Left lung (tissue), 10 donors: ENCODE results near the gene SFTPB. TPM values are rescaled to one million over a fixed set of nuclear protein-coding genes. Genes with fewer than 3 reads are reported as not detected.
A peak's percentile ranks its signal among the peaks of the same experiment; 100 is the strongest.

Experiments
- ATAC-seq: fragments of 200-7000 bp; cut with Tn5 transposase; one replicate; pipeline ENCODE4 v1.9.1; 2020; ENCODE audit warnings: moderate library complexity
- DNase-seq, 4 donors: peaks; one replicate each; pipeline ENCODE4 v3.0.0-alpha.2; 2013 to 2020
- H3K27ac ChIP-seq, 2 donors: fragments of 200-600 bp; sonication (generic) in 1 of 2; one replicate each; pipeline versions ENCODE4 v1.5.0 to v1.8.0; 2020 to 2021
- H3K27me3 ChIP-seq, 2 donors: fragments of 200-600 bp; sonication (generic) in 1 of 2; one replicate each; pipeline versions ENCODE4 v1.5.0 to v1.8.0; 2020 to 2021
- H3K36me3 ChIP-seq, 2 donors: fragments of 200-600 bp; sonication (generic) in 1 of 2; one replicate each; pipeline versions ENCODE4 v1.5.0 to v1.8.0; 2020 to 2021
- H3K4me1 ChIP-seq, 2 donors: fragments of 200-600 bp; one replicate each; pipeline ENCODE4 v1.8.0; 2021
- H3K4me3 ChIP-seq, 2 donors: fragments of 200-600 bp; sonication (generic) in 1 of 2; one replicate each; pipeline versions ENCODE4 v1.5.0 to v1.8.0; 2020 to 2021; ENCODE audit warnings: mild to moderate bottlenecking in 1 of 2
- H3K9me3 ChIP-seq, 2 donors: fragments of 200-600 bp; sonication (generic) in 1 of 2; one replicate each; pipeline versions ENCODE4 v1.5.0 to v1.8.0; 2020 to 2021
- intact Hi-C, 2 donors: fragments of 100-400 bp; cut with DNase I; formaldehyde crosslinking; loops; one replicate each; pipeline versions ENCODE4 v1.11.2 to v1.14.2; 2022
- polyA plus RNA-seq, 6 donors: library from polyadenylated mRNA; unstranded; fragments of 120-200 nt; gene quantifications; one replicate each; pipeline ENCODE4 v1.2.1, GENCODE V29; 2013; ENCODE audit not compliant: insufficient read length in 6 of 6
- total RNA-seq, 2 donors: library from RNA; stranded (reverse); fragmentation: NEBNext Ultra II Directional; extraction: Animal tissue kit (Norgen Biotek cat#: 25700); gene quantifications; one replicate each; pipeline ENCODE4 v1.2.1, GENCODE V29; 2021
- TF ChIP-seq, protein P1 (sequence below), 2 donors: fragments of 200-600 bp; sonication (generic) in 1 of 2; IDR thresholded peaks; one replicate each; pipeline versions ENCODE4 v1.5.0 to v1.8.0; 2021; ENCODE audit warnings: antibody characterized with exemption in 2 of 2
- donor health status: DM: no; HTN: yes; CAD: no.
- donor health status: DM: no; HTN: no; CAD: no.

The SFTPB gene
- total and polyA plus RNA-seq, 8 donors = 183 to 18,328 (median 525) TPM

DNA sequence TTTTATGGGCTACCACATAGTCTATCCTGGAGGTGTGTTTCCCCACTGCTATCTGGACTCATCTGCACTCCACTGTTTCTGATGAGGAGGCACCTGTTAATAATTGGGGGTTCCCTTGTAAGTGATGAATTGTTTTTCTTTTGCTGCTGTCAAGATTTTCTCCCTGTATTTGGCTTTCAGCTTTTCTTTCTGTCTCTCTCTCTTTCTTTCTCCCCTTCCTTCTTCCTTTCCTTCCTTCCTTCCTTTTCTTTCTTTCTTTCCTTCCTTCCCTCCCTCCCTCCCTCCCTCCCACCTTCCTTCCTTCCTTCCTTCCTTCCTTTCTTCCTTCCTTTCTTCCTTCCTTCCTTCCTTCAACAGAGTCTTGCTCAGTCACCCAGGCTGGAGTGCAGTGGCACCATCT lies 35.3 kb upstream of the SFTPB start:
- no peaks in the 10 kb centered on the region for H3K27me3 ChIP-seq
- ATAC-seq (no peak), DNase-seq (no peak)
- peak overlapping the region in 1 of 2 donors; percentile 94 for H3K27ac ChIP-seq
- no peaks in the 10 kb centered on the region for H3K36me3 ChIP-seq
- intact Hi-C loops = no loop called here
- no peak overlapping the region for H3K4me3 ChIP-seq
- H3K4me1 ChIP-seq = peaks cover 45 to 75% of the 10 kb centered on the region in 2 donors
- TF ChIP-seq, protein P1, sequence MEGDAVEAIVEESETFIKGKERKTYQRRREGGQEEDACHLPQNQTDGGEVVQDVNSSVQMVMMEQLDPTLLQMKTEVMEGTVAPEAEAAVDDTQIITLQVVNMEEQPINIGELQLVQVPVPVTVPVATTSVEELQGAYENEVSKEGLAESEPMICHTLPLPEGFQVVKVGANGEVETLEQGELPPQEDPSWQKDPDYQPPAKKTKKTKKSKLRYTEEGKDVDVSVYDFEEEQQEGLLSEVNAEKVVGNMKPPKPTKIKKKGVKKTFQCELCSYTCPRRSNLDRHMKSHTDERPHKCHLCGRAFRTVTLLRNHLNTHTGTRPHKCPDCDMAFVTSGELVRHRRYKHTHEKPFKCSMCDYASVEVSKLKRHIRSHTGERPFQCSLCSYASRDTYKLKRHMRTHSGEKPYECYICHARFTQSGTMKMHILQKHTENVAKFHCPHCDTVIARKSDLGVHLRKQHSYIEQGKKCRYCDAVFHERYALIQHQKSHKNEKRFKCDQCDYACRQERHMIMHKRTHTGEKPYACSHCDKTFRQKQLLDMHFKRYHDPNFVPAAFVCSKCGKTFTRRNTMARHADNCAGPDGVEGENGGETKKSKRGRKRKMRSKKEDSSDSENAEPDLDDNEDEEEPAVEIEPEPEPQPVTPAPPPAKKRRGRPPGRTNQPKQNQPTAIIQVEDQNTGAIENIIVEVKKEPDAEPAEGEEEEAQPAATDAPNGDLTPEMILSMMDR (IDR thresholded peaks at IDR 0.05) = no peak
- H3K9me3 ChIP-seq = no peaks in the 10 kb centered on the region

DNA sequence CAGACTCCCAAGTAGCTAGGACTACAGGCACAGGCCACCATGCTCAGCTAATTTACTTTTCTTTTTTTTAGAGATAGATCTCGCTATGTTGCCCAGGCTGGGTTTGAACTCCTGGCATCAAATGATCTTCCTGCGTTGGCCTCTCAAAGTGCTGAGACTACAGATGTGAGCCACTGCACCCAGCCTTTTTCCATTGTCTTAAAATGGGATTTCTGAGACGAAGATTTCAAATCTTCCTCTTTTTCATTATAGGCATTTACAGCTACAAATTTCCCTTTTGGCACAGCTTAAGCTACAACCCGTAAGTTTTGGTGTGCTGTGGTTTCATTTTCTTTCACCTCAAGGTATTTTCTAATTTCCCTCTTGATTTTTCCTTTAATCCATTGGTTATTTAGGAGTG lies 34.8 kb upstream of the SFTPB start:
- no peaks in the 10 kb centered on the region for H3K9me3 ChIP-seq
- intact Hi-C loops = no loop called here
- ATAC-seq (no peak), DNase-seq (no peak)
- H3K27ac ChIP-seq = peak overlapping the region in 1 of 2 donors; percentile 94
- H3K36me3 ChIP-seq = no peaks in the 10 kb centered on the region
- no peaks in the 10 kb centered on the region for H3K27me3 ChIP-seq
- TF ChIP-seq, protein P1 (IDR thresholded peaks at IDR 0.05) = no peak
- H3K4me1 ChIP-seq = peaks cover 45 to 75% of the 10 kb centered on the region in 2 donors
- no peak overlapping the region for H3K4me3 ChIP-seq

DNA sequence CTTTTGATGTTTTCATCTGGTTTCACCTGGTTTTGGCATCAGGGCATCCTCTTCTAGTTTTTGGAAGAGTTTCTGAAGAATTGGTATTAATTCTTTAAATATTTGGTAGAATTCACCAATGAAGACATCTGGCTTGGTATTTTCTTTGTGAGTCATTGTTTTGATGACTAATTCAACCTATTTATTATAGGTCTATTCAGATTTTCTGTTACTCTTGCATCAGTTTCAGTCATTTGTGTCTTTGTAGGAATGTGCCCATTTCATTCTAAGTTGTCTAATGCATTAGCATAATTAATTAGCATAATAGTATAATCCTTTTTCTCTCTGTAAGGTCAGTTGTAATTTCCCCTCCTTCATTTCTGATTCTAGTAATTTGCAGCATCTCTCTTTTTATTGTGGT lies 34.2 kb upstream of the SFTPB start:
- H3K4me3 ChIP-seq = no peak overlapping the region
- peaks cover 39 to 70% of the 10 kb centered on the region in 2 donors for H3K4me1 ChIP-seq
- TF ChIP-seq, protein P1 (IDR thresholded peaks at IDR 0.05) = no peak
- intact Hi-C loops = no loop called here
- peak overlapping the region in 1 of 2 donors; percentile 94 for H3K27ac ChIP-seq
- no peaks in the 10 kb centered on the region for H3K9me3 ChIP-seq
- no peaks in the 10 kb centered on the region for H3K27me3 ChIP-seq
- H3K36me3 ChIP-seq = no peaks in the 10 kb centered on the region
- no peak for ATAC-seq
- DNase-seq = no peak

DNA sequence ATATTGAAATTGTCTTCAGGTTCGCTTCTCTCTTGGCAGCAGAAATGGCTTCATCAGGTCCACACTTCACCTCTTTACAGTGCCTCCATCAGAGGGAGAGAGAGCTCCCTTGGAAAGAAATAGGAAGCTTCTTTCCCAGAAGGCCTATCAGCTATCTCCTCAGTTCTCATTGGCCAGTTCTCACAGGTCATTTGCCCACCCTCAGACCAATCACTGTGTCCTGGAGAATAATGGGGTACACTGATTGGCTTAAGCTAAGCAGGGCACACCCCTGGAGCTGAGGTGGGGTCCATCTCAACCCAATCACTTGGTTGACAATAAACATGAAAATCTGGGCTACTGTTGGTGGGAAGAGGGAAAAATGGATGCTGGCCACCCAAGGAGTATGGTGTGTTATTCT lies 31.3 kb upstream of the SFTPB start:
- TF ChIP-seq, protein P1 (IDR thresholded peaks at IDR 0.05) = no peak
- intact Hi-C loops = no loop called here
- no peaks in the 10 kb centered on the region for H3K27me3 ChIP-seq
- ATAC-seq (no peak), DNase-seq (no peak)
- peaks cover 14 to 45% of the 10 kb centered on the region in 2 donors for H3K4me1 ChIP-seq
- H3K36me3 ChIP-seq = no peaks in the 10 kb centered on the region
- no peaks in the 10 kb centered on the region for H3K9me3 ChIP-seq
- no peak overlapping the region for H3K27ac ChIP-seq
- H3K4me3 ChIP-seq = no peak overlapping the region

DNA sequence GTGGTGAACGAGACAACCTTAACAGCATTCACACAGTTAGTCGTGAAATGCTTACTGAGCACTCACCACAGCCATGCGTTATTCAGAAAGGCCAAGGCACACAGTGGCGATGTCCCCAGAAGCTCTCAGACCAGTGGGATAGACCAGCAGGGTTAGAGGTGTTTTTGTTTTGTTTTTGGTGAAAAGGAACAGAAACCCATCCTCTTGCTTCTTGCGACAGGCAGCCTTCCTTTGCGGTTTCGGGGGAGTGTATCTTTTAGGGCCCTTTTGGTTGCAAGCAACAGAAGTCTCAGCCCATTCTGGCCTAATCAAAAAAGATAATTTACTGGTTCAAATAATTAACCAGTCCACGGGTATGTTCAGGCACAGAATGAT lies 30.9 kb upstream of the SFTPB start:
- ATAC-seq (no peak), DNase-seq (no peak)
- Histone ChIP-seq H3K36me3 (no peaks in the 10 kb centered on the region), H3K9me3 (no peaks in the 10 kb centered on the region), H3K4me1 (peaks cover 10 to 45% of the 10 kb centered on the region in 2 donors), H3K27me3 (no peaks in the 10 kb centered on the region), H3K27ac (peak overlapping the region in 1 of 2 donors; percentile 45), H3K4me3 (no peak overlapping the region)
- TF ChIP-seq, protein P1 (IDR thresholded peaks at IDR 0.05) = no peak
- intact Hi-C loops = no loop called here
